ENCODE data around the gene SLC17A7.

DNA sequence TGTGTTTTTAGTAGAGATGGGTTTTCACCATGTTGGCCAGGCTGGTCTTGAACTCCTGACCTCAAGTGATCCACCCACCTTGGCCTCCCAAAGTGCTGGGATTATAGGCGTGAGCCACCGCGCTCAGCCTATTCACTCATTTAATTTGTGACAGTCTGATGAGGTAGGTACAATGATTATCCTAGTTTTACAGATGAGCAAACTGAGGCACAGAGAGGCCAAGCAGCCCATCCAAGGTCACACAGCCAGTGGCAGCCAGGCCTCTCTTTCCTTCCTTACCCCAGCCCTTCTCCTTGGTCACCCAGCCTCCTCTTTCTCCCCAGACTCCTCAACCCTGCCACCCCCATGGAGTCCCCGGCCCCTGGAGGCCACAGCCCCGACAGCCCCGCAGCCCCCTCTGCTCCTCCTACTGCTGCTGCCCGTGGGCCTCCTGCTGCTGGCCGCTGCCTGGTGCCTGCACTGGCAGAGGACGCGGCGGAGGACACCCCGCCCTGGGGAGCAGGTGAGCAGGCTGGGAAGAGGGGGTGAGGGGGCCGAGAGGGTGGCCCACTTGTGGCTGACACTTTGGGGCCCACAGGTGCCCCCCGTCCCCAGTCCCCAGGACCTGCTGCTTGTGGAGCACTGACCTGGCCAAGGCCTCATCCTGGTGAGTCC is 38.8 kb upstream of the SLC17A7 start:
- TF ChIP-seq, protein P1, sequence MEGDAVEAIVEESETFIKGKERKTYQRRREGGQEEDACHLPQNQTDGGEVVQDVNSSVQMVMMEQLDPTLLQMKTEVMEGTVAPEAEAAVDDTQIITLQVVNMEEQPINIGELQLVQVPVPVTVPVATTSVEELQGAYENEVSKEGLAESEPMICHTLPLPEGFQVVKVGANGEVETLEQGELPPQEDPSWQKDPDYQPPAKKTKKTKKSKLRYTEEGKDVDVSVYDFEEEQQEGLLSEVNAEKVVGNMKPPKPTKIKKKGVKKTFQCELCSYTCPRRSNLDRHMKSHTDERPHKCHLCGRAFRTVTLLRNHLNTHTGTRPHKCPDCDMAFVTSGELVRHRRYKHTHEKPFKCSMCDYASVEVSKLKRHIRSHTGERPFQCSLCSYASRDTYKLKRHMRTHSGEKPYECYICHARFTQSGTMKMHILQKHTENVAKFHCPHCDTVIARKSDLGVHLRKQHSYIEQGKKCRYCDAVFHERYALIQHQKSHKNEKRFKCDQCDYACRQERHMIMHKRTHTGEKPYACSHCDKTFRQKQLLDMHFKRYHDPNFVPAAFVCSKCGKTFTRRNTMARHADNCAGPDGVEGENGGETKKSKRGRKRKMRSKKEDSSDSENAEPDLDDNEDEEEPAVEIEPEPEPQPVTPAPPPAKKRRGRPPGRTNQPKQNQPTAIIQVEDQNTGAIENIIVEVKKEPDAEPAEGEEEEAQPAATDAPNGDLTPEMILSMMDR (IDR thresholded peaks at IDR 0.05; ENCODE audit: low read depth, low read length, poor library complexity, severe bottlenecking), result no peak
- TF ChIP-seq EZH2phosphoT487 (IDR thresholded peaks at IDR 0.05; ENCODE audit: borderline replicate concordance, low read length), result no peak
